GM12874 (cell line): Measurements from ENCODE around the gene DNASE1L2.

Experiments
- TF ChIP-seq, protein P1 (sequence below): IDR thresholded peaks from 2 replicates; pipeline ENCODE4 v1.5.1; 2011; ENCODE audit warnings: low read depth, mild to moderate bottlenecking, control low read depth, low read length, moderate library complexity; ENCODE audit not compliant: insufficient read depth

DNASE1L2 gene, protein sequence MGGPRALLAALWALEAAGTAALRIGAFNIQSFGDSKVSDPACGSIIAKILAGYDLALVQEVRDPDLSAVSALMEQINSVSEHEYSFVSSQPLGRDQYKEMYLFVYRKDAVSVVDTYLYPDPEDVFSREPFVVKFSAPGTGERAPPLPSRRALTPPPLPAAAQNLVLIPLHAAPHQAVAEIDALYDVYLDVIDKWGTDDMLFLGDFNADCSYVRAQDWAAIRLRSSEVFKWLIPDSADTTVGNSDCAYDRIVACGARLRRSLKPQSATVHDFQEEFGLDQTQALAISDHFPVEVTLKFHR

DNA sequence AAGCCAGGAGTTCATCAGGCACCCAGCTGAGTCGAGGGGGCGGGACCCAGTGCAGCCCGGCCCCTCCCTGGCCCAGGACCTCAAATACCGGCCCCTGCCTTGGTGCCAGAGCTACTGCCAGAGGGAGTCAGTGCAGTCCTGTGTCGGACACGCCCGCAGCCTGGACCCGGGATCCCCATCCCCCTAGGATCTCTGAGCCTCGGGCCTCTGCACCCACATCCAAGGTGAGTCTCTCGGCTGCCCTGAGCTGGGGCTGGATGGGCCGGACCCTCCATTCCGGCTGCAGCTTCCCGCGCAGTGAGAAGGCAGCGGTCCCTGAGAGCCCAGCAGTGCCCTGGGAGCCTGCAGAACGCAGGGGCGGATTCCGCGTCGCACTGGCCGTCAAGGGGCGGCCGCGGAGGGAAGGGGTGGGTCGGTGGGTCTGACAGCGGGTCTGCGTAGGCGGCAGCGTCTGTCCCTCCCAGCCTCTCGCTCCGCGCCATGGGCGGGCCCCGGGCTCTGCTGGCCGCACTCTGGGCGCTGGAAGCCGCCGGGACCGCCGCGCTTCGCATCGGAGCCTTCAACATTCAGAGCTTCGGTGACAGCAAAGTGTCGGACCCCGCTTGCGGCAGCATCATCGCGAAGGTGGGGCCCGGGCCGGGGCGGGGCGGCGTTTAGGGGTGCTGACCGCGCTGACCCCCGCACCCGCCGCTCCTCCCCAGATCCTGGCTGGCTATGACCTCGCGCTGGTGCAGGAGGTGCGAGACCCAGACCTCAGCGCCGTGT lies at the start of gene DNASE1L2:
Gene DNASE1L2 (plus strand): TSS at position 108 of the 765 bp plus-strand sequence. CDS start 373 bp downstream, at position 481.
- TF ChIP-seq, protein P1, sequence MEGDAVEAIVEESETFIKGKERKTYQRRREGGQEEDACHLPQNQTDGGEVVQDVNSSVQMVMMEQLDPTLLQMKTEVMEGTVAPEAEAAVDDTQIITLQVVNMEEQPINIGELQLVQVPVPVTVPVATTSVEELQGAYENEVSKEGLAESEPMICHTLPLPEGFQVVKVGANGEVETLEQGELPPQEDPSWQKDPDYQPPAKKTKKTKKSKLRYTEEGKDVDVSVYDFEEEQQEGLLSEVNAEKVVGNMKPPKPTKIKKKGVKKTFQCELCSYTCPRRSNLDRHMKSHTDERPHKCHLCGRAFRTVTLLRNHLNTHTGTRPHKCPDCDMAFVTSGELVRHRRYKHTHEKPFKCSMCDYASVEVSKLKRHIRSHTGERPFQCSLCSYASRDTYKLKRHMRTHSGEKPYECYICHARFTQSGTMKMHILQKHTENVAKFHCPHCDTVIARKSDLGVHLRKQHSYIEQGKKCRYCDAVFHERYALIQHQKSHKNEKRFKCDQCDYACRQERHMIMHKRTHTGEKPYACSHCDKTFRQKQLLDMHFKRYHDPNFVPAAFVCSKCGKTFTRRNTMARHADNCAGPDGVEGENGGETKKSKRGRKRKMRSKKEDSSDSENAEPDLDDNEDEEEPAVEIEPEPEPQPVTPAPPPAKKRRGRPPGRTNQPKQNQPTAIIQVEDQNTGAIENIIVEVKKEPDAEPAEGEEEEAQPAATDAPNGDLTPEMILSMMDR = no peak

DNA sequence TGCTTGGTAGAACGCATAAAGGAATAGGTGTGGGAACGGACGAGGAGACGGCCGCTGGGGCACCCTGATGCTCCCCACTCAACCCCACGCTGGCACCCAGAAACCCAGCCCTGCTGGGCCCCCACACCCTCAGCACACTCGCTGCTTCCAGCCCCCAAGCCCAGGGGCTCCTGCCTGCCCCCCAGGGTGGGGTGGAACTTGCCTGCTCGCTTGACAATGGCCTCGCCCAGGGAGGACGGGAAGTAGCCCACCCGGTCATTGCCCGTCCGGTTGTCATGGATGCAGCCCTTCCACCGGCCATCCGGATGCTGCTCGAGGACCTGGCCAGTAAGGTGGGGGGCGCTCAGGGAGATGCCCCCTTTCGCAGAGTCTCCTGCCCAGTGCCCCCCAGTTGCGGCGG lies 49.7 kb upstream of the DNASE1L2 start:
- TF ChIP-seq, protein P1 = no peak

DNA sequence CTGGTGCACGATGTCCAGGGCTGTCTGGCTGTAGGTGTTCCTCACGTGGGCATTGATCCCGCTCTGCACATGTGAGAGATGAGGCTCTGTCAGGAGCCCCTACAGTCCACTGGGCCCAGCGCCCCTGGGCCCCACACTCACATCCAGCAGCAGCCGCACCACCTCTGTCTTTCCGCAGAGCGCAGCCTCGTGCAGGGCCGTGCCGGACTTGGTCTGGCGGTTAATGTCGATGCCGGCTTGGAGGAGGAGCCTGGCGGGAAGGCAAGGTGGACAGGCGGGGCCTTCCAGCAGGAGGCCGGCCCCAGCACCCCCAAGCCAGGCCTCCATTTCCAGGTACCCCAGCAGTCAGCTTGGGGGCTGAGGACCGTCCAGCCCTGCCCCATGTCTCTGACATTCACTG lies 49.0 kb upstream of the DNASE1L2 start:
- TF ChIP-seq, protein P1 = no peak

DNA sequence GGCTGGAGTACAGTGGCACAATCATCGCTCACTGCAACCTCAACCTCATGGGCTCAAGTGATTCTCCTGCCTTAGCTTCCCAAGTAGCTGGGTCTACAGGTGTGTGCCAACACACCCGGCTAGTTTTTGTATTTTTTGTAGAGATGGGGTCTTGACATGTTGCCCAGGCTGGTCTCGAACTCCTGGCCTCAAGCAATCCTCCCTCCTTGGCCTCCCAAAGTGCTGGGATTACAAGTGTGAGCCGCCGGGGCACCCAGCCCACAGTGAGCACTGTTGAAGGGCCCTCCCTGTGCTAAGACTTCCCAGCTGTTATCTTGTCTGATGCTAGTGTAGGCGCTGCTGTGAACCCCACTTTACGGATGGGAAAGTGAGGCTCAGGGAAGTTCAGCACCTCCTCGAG lies 47.8 kb upstream of the DNASE1L2 start:
- TF ChIP-seq, protein P1 = no peak

DNA sequence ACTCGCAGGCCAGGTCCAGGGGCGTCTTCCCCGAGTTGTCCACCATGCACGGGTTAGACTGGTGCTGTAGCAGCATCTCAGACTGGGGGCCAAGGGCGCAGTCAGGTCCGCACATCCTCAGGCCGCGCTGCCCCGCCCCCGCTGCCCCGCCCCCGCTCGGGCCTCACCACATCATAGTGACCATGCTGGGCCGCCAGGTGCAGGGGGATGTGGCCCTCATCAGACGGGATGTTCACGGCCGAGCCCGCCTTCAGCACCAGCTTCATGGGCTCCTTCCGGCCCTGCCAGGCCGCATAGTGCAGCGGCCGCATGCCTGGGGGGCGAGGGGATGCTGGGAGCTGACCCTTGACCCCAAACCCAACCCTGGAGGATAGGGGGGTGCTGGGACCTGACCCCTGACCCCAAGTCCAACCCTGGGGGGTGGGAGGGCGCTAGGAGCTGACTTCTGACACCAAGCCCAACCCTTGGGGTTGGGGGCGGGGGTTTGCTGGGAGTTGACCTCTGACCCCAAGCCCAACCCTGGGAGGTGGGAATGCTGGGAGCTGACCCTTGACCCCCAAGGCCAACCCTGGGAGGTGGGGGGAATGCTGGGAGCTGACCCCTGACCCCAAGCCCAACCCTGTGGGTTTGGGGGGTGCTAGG lies 46.9 kb upstream of the DNASE1L2 start:
- TF ChIP-seq, protein P1 = no peak

DNA sequence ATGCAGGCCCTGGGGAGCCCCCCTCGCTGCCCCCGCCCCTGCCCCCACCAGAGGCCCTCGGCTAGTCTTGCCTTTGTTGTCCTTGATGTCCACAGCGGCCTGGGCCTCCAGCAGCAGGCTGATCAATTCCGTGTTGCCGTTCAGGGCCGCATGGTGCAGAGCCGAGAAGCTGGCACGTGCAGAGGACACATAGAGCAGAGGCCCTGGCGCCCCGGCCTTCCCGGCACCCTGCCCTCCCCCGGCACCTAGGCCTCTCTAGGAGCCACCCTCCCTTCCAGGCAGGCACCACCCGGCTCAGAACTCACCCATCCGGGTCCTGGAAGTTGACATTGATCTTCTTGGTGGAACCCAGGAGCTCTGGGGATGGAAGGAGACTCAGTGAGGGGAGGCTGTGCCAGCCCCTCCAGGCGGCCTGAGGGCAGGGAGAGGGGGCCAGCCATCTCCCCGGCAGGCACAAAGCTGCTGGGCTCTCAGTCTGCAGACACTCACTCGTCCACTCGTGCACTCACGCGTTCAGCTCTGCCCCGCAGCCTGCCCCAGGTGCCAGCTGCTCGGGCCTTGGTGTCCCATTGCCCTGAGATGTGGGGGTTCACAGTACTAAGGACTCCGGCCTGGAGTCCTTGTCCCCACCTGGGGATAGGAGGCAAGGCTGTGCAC lies 46.1 kb upstream of the DNASE1L2 start:
- TF ChIP-seq, protein P1 = no peak
